Measurements from ENCODE around the gene ERC1. TPM values are rescaled to one million over a fixed set of nuclear protein-coding genes. Genes with fewer than 3 reads are reported as not detected.
A peak's percentile ranks its signal among the peaks of the same experiment; 100 is the strongest.

The ERC1 gene
- total RNA-seq, 1 donor from 2014 or later = 21.7 TPM

DNA sequence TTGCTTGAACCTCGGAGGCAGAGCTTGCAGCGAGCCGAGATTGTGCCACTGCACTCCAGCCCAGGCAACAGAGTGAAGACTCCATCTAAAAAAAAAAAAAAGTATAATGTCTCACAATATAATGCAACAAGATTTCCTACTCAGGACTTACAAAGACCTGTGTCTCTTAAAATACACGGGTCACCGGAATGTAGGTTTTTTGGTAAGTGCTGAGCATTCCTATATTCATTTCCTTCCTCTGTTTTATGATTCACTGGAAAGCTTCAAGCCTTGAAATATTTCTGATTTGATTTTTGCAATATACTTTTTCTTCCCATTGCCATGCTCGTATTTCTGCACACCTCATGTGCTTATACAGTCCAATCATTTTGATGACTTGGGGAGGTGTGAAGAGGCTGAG, 357.6 kb downstream of the ERC1 start:
- no peak for DNase-seq (ENCODE audit: low read depth)

GRCh38 chr12:1350055-1350933, 359.3 kb downstream of the ERC1 start:
- peak; percentile 92 for DNase-seq (ENCODE audit: low read depth)

GRCh38 chr12:1350934-1351240, 359.9 kb downstream of the ERC1 start:
- peak; percentile 80 for DNase-seq (ENCODE audit: low read depth)

GRCh38 chr12:1351926-1352325, 360.9 kb downstream of the ERC1 start:
- peak; percentile 38 for DNase-seq (ENCODE audit: low read depth)

GRCh38 chr12:1353451-1353850, 362.4 kb downstream of the ERC1 start:
- no peak for DNase-seq (ENCODE audit: low read depth)

GRCh38 chr12:1355396-1355795, 364.4 kb downstream of the ERC1 start:
- DNase-seq (ENCODE audit: low read depth) = peak; percentile 61

GRCh38 chr12:1355871-1356270, 364.8 kb downstream of the ERC1 start:
- DNase-seq (ENCODE audit: low read depth) = peak; percentile 64

GRCh38 chr12:1356285-1356684, 365.3 kb downstream of the ERC1 start:
- no peak for DNase-seq (ENCODE audit: low read depth)

DNA sequence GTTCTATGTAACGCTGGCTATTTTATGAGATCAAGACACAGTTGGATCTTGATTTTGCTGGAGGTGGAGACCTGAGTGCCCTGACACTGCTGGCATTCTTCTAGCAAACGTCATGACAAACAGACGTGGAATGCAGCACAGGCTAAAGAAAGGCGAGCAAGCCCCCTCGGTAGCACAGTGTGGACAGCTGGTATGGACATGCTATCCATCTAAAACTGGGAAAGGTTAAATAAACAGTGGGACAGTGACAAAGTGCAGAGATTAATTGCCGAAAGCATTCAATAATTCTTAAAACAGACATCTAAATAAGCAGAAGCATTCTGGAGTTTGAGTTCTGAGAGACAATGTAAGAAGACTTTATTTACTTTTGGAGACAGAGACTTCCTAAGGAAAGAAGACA, 366.1 kb downstream of the ERC1 start:
- peak; percentile 81 for DNase-seq (ENCODE audit: low read depth)

DNA sequence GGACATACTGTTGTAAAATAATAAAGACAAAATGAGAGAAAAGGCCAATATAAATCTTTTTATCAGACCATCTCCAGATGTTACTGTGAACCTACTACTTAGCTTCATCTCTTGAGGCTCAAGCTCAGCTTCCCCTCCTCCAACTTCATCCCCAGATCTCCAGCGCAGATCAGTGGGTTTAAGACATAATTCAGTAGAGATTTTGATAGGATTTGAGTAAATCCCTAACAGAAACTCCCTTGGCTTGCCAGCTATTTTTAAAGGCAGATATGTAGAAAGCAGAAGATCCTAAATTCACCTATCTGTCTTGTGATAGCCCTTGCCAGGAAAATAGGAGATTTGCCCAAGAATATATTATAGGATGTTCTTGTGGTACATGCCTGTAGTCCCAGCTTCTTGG, 366.7 kb downstream of the ERC1 start:
- no peak for DNase-seq (ENCODE audit: low read depth)

- DNase-seq (ENCODE audit: low read depth) = peak; percentile 89
Observed at GRCh38 chr12:1360441-1361210, 369.6 kb downstream of the ERC1 start.

GRCh38 chr12:1362143-1362662, 371.2 kb downstream of the ERC1 start:
- DNase-seq (ENCODE audit: low read depth) = no peak

GRCh38 chr12:1365703-1366102, 374.7 kb downstream of the ERC1 start:
- DNase-seq (ENCODE audit: low read depth) = no peak

DNA sequence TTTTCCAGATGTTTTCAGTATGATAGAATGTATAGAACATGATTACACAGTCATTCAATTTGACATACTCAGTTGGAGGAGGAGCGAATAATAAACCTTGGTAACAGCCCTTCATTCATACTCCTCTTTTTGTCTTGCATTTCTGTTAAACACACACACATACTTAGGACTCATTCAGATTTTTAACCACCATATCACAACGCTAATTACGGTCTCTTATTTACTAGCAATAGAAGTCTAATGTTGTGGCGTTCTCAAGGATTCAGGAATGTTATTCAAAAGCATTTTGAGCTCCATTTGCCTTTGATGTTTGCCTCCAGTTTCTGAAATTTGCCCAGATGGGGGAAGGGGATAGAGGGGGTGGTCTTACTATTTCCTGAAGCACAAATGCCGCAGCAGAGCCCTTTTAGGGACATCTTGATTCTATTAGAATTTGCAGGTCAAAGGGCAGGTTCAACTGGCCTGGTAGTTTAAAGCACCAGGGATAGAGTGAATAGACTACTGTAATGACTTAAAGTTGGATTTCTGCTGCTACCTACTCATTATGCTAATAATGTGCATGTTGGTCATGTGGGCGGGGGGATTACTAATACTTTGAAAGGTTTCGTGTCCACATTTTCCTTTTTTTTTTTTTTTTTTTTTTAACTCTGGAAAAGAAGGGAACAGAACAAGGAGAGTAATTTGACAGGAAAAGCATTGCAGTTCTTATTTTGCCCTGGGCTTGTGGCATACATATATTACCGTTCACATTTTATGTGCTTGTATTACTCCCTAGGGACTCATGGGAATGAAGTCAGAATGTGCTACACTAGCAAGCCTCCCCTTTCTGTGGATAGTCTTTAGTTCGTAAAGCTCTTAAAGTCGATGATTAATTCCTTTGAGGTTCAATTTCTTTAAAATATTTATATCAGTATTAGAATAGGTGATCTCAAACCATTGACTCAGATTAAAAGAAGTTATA, 376.6 kb downstream of the ERC1 start:
- no peak for DNase-seq (ENCODE audit: low read depth)

GRCh38 chr12:1369460-1369859, 378.4 kb downstream of the ERC1 start:
- peak; percentile 60 for DNase-seq (ENCODE audit: low read depth)

DNA sequence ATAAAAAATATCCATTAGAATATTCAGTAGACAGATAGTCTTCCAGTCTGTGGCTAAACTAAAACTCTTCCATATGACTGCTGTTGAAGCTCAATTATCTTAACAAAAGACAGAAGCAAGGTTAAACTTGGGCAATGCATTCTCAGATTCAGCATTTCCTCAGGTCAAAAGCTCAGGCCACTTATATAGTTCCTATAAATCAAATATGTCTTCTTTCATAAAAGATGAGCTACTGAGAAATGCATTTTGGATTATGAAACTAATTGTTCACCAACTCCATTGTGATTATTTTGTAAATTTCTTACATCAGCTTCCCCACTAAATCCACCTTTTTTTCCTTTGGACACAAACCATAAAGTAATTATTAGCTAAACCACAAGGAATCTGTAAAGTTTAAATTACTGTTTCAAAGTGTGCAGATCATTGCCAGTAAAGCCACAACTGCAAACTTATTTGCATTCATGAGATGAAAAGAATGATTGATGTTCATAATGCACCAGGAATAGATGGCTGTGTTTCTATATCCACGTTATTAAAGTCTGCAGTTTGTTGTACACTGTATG, 379.0 kb downstream of the ERC1 start:
- no peak for DNase-seq (ENCODE audit: low read depth)

- DNase-seq (ENCODE audit: low read depth) = no peak
Observed at GRCh38 chr12:1373901-1374735, 383.1 kb downstream of the ERC1 start.

DNA sequence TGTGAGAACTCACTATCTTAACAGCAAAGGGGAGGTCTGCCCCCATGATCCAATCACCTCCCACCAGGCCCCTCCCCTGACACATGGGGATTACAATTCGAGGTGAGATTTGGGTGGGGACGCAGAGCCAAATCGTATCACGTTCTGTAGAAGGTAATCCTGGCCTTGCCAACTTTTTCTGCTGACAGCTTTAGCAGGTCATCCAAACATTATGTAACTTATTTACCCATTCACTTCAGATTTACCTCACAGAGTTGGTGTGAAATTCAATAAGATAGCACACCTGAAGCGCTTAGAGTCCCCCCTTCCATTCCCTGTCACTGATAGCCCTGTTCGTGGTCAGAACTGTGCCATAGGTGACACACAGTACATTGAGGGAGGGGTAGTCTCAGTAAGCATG, 384.3 kb downstream of the ERC1 start:
- DNase-seq (ENCODE audit: low read depth) = no peak

DNA sequence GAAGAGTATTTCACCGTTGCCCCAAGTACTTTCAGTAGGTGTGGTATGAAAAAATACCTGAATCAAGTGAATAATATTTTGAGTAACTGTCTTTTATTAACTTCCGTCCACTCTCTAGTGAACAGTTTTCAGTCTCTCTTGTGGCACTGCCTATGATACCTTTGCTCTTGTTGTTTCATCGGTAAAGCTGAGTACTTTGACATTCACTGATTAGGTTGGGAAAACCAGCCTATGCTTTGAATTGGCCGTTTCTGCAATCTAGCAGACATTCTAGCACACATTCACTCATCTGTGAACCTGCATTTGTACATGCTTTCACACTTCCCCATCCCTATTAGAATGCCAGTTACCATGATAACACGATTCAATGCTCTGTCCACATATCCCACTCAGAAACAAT, 386.1 kb downstream of the ERC1 start:
- DNase-seq (ENCODE audit: low read depth) = no peak

- DNase-seq (ENCODE audit: low read depth) = no peak
Observed at GRCh38 chr12:1377681-1378080, 386.7 kb downstream of the ERC1 start.

Data from myocyte (in vitro differentiated cells).